ENCODE measurements around the gene CTDP1.
"Not testable (repeated sequence)": the region's sequence is repeated elsewhere in the genome, so short reads cannot be mapped to it uniquely, and the experiment has no call there.

Gene CTDP1

GRCh38 chr18:79717059-79717458 is 37.5 kb downstream of the CTDP1 start:
- no peak for DNase-seq (ENCODE audit: low spot score in 2 of 2)
- H3K9me3 Mint-ChIP-seq: no peaks in the 10 kb centered on the region
- ATAC-seq: peak; percentile 32
- peaks cover 85% of the 10 kb centered on the region for H3K36me3 Mint-ChIP-seq
- H3K4me3 Mint-ChIP-seq: no peak overlapping the region
- no peak overlapping the region for H3K27ac Mint-ChIP-seq
- H3K4me1 Mint-ChIP-seq: peaks cover 6% of the 10 kb centered on the region

- Mint-ChIP-seq H3K4me1 (peaks cover 6% of the 10 kb centered on the region), H3K4me3 (no peak overlapping the region), H3K27ac (no peak overlapping the region), H3K36me3 (peaks cover 80% of the 10 kb centered on the region), H3K9me3 (no peaks in the 10 kb centered on the region)
- no peak for DNase-seq (ENCODE audit: low spot score in 2 of 2)
- ATAC-seq: no peak
These were observed 38.0 kb downstream of the CTDP1 start for GRCh38 chr18:79717555-79718074.

- H3K4me3 Mint-ChIP-seq: no peak overlapping the region
- peaks cover 8% of the 10 kb centered on the region for H3K4me1 Mint-ChIP-seq
- H3K27ac Mint-ChIP-seq: no peak overlapping the region
- no peaks in the 10 kb centered on the region for H3K9me3 Mint-ChIP-seq
- H3K36me3 Mint-ChIP-seq: peaks cover 79% of the 10 kb centered on the region
- ATAC-seq (no peak), DNase-seq (ENCODE audit: low spot score in 2 of 2) (no peak)
These were observed 38.5 kb downstream of the CTDP1 start for GRCh38 chr18:79718126-79718525.

- DNase-seq (ENCODE audit: low spot score in 2 of 2) (peak in 1 of 2 donors; percentile 51), ATAC-seq (no peak)
- no peak overlapping the region for H3K27ac Mint-ChIP-seq
- no peaks in the 10 kb centered on the region for H3K9me3 Mint-ChIP-seq
- no peak overlapping the region for H3K4me3 Mint-ChIP-seq
- peaks cover 78% of the 10 kb centered on the region for H3K36me3 Mint-ChIP-seq
- H3K4me1 Mint-ChIP-seq: peaks cover 17% of the 10 kb centered on the region
These were observed 39.4 kb downstream of the CTDP1 start for GRCh38 chr18:79718878-79719477.

GRCh38 chr18:79719478-79720358 is 40.1 kb downstream of the CTDP1 start:
- Mint-ChIP-seq H3K36me3 (peaks cover 78% of the 10 kb centered on the region), H3K4me1 (peaks cover 19% of the 10 kb centered on the region)
- not testable (repeated sequence) for ATAC-seq; H3K9me3 Mint-ChIP-seq; DNase-seq (ENCODE audit: low spot score in 2 of 2); H3K4me3 Mint-ChIP-seq; H3K27ac Mint-ChIP-seq

GRCh38 chr18:79720359-79720733 is 40.7 kb downstream of the CTDP1 start:
- no peak overlapping the region for H3K27ac Mint-ChIP-seq
- no peak for ATAC-seq
- peaks cover 78% of the 10 kb centered on the region for H3K36me3 Mint-ChIP-seq
- DNase-seq (ENCODE audit: low spot score in 2 of 2): no peak
- H3K9me3 Mint-ChIP-seq: no peaks in the 10 kb centered on the region
- H3K4me3 Mint-ChIP-seq: no peak overlapping the region
- peaks cover 25% of the 10 kb centered on the region for H3K4me1 Mint-ChIP-seq

GRCh38 chr18:79723036-79723435 is 43.4 kb downstream of the CTDP1 start:
- peaks cover 49% of the 10 kb centered on the region for H3K4me1 Mint-ChIP-seq
- DNase-seq (ENCODE audit: low spot score in 2 of 2) (no peak), ATAC-seq (no peak)
- no peaks in the 10 kb centered on the region for H3K9me3 Mint-ChIP-seq
- H3K4me3 Mint-ChIP-seq: no peak overlapping the region
- H3K27ac Mint-ChIP-seq: peak overlapping the region; percentile 43
- H3K36me3 Mint-ChIP-seq: peaks cover 88% of the 10 kb centered on the region

GRCh38 chr18:79723628-79724027 is 44.0 kb downstream of the CTDP1 start:
- Mint-ChIP-seq H3K36me3 (peaks cover 88% of the 10 kb centered on the region), H3K4me3 (no peak overlapping the region)

GRCh38 chr18:79724299-79725080 is 44.9 kb downstream of the CTDP1 start:
- DNase-seq (ENCODE audit: low spot score in 2 of 2) (no peak), ATAC-seq (no peak)
- Mint-ChIP-seq H3K36me3 (peaks cover 88% of the 10 kb centered on the region), H3K4me1 (peaks cover 49% of the 10 kb centered on the region), H3K27ac (peak overlapping the region; percentile 74), H3K4me3 (no peak overlapping the region), H3K9me3 (no peaks in the 10 kb centered on the region)

More at GRCh38 chr18:79723628-79724027, 44.0 kb downstream of the CTDP1 start:
- peak overlapping the region; percentile 48 for H3K27ac Mint-ChIP-seq
- DNase-seq (ENCODE audit: low spot score in 2 of 2) (no peak), ATAC-seq (no peak)
- H3K4me1 Mint-ChIP-seq: peaks cover 49% of the 10 kb centered on the region
- no peaks in the 10 kb centered on the region for H3K9me3 Mint-ChIP-seq

GRCh38 chr18:79725486-79725885 is 45.9 kb downstream of the CTDP1 start:
- H3K36me3 Mint-ChIP-seq: peaks cover 88% of the 10 kb centered on the region

GRCh38 chr18:79726721-79727120 is 47.1 kb downstream of the CTDP1 start:
- Mint-ChIP-seq H3K9me3 (no peaks in the 10 kb centered on the region), H3K36me3 (peaks cover 89% of the 10 kb centered on the region), H3K4me3 (no peak overlapping the region), H3K27ac (peak overlapping the region; percentile 37), H3K4me1 (peaks cover 43% of the 10 kb centered on the region)
- ATAC-seq: no peak
- no peak for DNase-seq (ENCODE audit: low spot score in 2 of 2)

More at GRCh38 chr18:79725486-79725885, 45.9 kb downstream of the CTDP1 start:
- DNase-seq (ENCODE audit: low spot score in 2 of 2): no peak
- Mint-ChIP-seq H3K9me3 (no peaks in the 10 kb centered on the region), H3K4me3 (no peak overlapping the region), H3K27ac (peak overlapping the region; percentile 15), H3K4me1 (peaks cover 49% of the 10 kb centered on the region)
- no peak for ATAC-seq

- H3K27ac Mint-ChIP-seq: peak overlapping the region; percentile 37
These were observed 47.6 kb downstream of the CTDP1 start for GRCh38 chr18:79727211-79727610.

GRCh38 chr18:79728931-79729586 is 49.5 kb downstream of the CTDP1 start:
- no peak overlapping the region for H3K4me3 Mint-ChIP-seq

More at GRCh38 chr18:79727211-79727610, 47.6 kb downstream of the CTDP1 start:
- Mint-ChIP-seq H3K36me3 (peaks cover 94% of the 10 kb centered on the region), H3K4me3 (no peak overlapping the region), H3K4me1 (peaks cover 43% of the 10 kb centered on the region), H3K9me3 (no peaks in the 10 kb centered on the region)
- ATAC-seq (no peak), DNase-seq (ENCODE audit: low spot score in 2 of 2) (no peak)

GRCh38 chr18:79729611-79730010 is 50.0 kb downstream of the CTDP1 start:
- Mint-ChIP-seq H3K4me1 (peaks cover 31% of the 10 kb centered on the region), H3K9me3 (no peaks in the 10 kb centered on the region), H3K27ac (no peak overlapping the region), H3K4me3 (no peak overlapping the region), H3K36me3 (peaks cover 97% of the 10 kb centered on the region)
- ATAC-seq: no peak
- no peak for DNase-seq (ENCODE audit: low spot score in 2 of 2)

More at GRCh38 chr18:79728931-79729586, 49.5 kb downstream of the CTDP1 start:
- H3K4me1 Mint-ChIP-seq: peaks cover 32% of the 10 kb centered on the region
- no peaks in the 10 kb centered on the region for H3K9me3 Mint-ChIP-seq
- DNase-seq (ENCODE audit: low spot score in 2 of 2) (no peak), ATAC-seq (no peak)
- peak overlapping the region; percentile 29 for H3K27ac Mint-ChIP-seq
- peaks cover 97% of the 10 kb centered on the region for H3K36me3 Mint-ChIP-seq

Data from stimulated activated effector memory CD8-positive, alpha-beta T cell treated with anti-CD3 and anti-CD28 coated beads, Interleukin-12 subunit alpha, Interleukin-12 subunit beta, amount 100 ng/mL, for 72 hours (primary cell).